Measurements from ENCODE around the gene BTF3. TPM values are rescaled to one million over a fixed set of nuclear protein-coding genes. Genes with fewer than 3 reads are reported as not detected.

BTF3 gene
- polyA plus RNA-seq, 3 donors: 486 to 559 (median 512) TPM

GRCh38 chr5:73451224-73452130 lies 46.8 kb upstream of the BTF3 start:
- peak; percentile 90 for TF ChIP-seq CTCF (IDR thresholded peaks at IDR 0.05)
- peak; percentile 38 to 57 (median 41) for DNase-seq
- H3K9ac ChIP-seq (ENCODE audit: insufficient read depth, low read length, poor library complexity, severe bottlenecking): no peak overlapping the region
- no peaks in the 10 kb centered on the region for H3K79me2 ChIP-seq (ENCODE audit: insufficient read depth, low read length)
- peaks cover 3 to 45% (median 29%) of the 10 kb centered on the region in 7 donors for H3K9me3 Mint-ChIP-seq
- H3K4me1 ChIP-seq (ENCODE audit: control insufficient read depth in 1 of 2, insufficient read depth in 2 of 2, low read length in 2 of 2): peaks cover 23 to 27% of the 10 kb centered on the region in 2 donors
- peaks cover 12 to 17% of the 10 kb centered on the region in 2 donors for H3K36me3 Mint-ChIP-seq
- no peaks in the 10 kb centered on the region for H3K36me3 ChIP-seq (replicated peaks in 1 of 2; ENCODE audit: control insufficient read depth in 1 of 2, insufficient read depth in 2 of 2, low read length in 2 of 2)
- peaks cover 9 to 46% of the 10 kb centered on the region in 2 donors for H3K9me3 ChIP-seq (replicated peaks in 1 of 2; ENCODE audit: control insufficient read depth in 1 of 2, insufficient read depth in 1 of 2, low read length in 2 of 2)
- peaks cover 74 to 85% of the 10 kb centered on the region in 2 donors for H3K27me3 ChIP-seq (ENCODE audit: control insufficient read depth in 2 of 2, insufficient read depth in 2 of 2, low read length in 2 of 2)
- peaks cover 75 to 85% (median 78%) of the 10 kb centered on the region in 3 donors for H3K27me3 Mint-ChIP-seq (ENCODE audit: low read depth in 3 of 3)
- 4% methylated on average over 68 of the region's 70 CpGs for WGBS (ENCODE audit: insufficient coverage)
- H2AFZ ChIP-seq (ENCODE audit: insufficient read depth, low read depth, low read length, poor library complexity, severe bottlenecking): peak overlapping the region; percentile 56
- peaks cover 24% of the 10 kb centered on the region for H3K4me1 Mint-ChIP-seq
- no peak overlapping the region for H3K27ac Mint-ChIP-seq
- intact Hi-C loops (cut with micrococcal nuclease): loop anchor here in 1 of 2 donors (5.0 kb wide), 1 partner anchor 234 kb away; no protein-coding TSS in a partner anchor
- H4K20me1 ChIP-seq (ENCODE audit: insufficient read depth, low read length): no peaks in the 10 kb centered on the region
- H3K4me3 ChIP-seq (replicated peaks in 1 of 3; ENCODE audit: low read depth in 2 of 3, low read length in 3 of 3): no peak overlapping the region
- H3K4me3 Mint-ChIP-seq: peak overlapping the region in 1 of 2 donors; percentile 91
- H3K4me2 ChIP-seq (replicated peaks; ENCODE audit: extremely low read depth, low read length, poor library complexity, severe bottlenecking): peak overlapping the region; percentile 39
- H3K27ac ChIP-seq (ENCODE audit: low read depth in 1 of 2, low read length in 2 of 2): no peak overlapping the region

GRCh38 chr5:73452215-73452614 lies 46.0 kb upstream of the BTF3 start:
- no peak for DNase-seq
- Histone ChIP-seq H3K9me3 (replicated peaks in 1 of 2; ENCODE audit: control insufficient read depth in 1 of 2, insufficient read depth in 1 of 2, low read length in 2 of 2) (peaks cover 9 to 44% of the 10 kb centered on the region in 2 donors), H3K79me2 (ENCODE audit: insufficient read depth, low read length) (no peaks in the 10 kb centered on the region), H4K20me1 (ENCODE audit: insufficient read depth, low read length) (no peaks in the 10 kb centered on the region), H3K4me2 (replicated peaks; ENCODE audit: extremely low read depth, low read length, poor library complexity, severe bottlenecking) (no peak overlapping the region), H3K4me1 (ENCODE audit: control insufficient read depth in 1 of 2, insufficient read depth in 2 of 2, low read length in 2 of 2) (peaks cover 19 to 23% of the 10 kb centered on the region in 2 donors), H3K36me3 (replicated peaks in 1 of 2; ENCODE audit: control insufficient read depth in 1 of 2, insufficient read depth in 2 of 2, low read length in 2 of 2) (no peaks in the 10 kb centered on the region), H3K4me3 (replicated peaks in 1 of 3; ENCODE audit: low read depth in 2 of 3, low read length in 3 of 3) (no peak overlapping the region), H2AFZ (ENCODE audit: insufficient read depth, low read depth, low read length, poor library complexity, severe bottlenecking) (no peak overlapping the region), H3K27me3 (ENCODE audit: control insufficient read depth in 2 of 2, insufficient read depth in 2 of 2, low read length in 2 of 2) (peaks cover 78 to 86% of the 10 kb centered on the region in 2 donors), H3K9ac (ENCODE audit: insufficient read depth, low read length, poor library complexity, severe bottlenecking) (no peak overlapping the region), H3K27ac (ENCODE audit: low read depth in 1 of 2, low read length in 2 of 2) (no peak overlapping the region)
- intact Hi-C loops (cut with micrococcal nuclease): loop anchor here in 1 of 2 donors (5.0 kb wide), 1 partner anchor 235 kb away; no protein-coding TSS in a partner anchor
- H3K4me3 Mint-ChIP-seq: peak overlapping the region in 1 of 2 donors; percentile 30
- H3K4me1 Mint-ChIP-seq: peaks cover 20% of the 10 kb centered on the region
- no peak for TF ChIP-seq CTCF (IDR thresholded peaks at IDR 0.05)
- H3K9me3 Mint-ChIP-seq: peaks cover 3 to 41% (median 27%) of the 10 kb centered on the region in 7 donors
- no peak overlapping the region for H3K27ac Mint-ChIP-seq
- peaks cover 74 to 87% (median 77%) of the 10 kb centered on the region in 3 donors for H3K27me3 Mint-ChIP-seq (ENCODE audit: low read depth in 3 of 3)
- H3K36me3 Mint-ChIP-seq: peaks cover 8 to 16% of the 10 kb centered on the region in 2 donors
- no CpG with 5 or more reads among the region's 6 CpGs for WGBS (ENCODE audit: insufficient coverage)

All from CD14-positive monocyte (primary cell).